ENCODE data around the gene KANSL1L. TPM values are rescaled to one million over a fixed set of nuclear protein-coding genes. Genes with fewer than 3 reads are reported as not detected.
A peak's percentile ranks its signal among the peaks of the same experiment; 100 is the strongest.

KANSL1L gene
- total RNA-seq, 1 experiment from 2014 or later: 6.7 TPM

GRCh38 chr2:210199854-210200253 is 28.6 kb upstream of the KANSL1L start (continued):
- TF ChIP-seq, protein P1, sequence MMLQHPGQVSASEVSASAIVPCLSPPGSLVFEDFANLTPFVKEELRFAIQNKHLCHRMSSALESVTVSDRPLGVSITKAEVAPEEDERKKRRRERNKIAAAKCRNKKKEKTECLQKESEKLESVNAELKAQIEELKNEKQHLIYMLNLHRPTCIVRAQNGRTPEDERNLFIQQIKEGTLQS (IDR thresholded peaks at IDR 0.05): no peak
- TF ChIP-seq FOSL1 (IDR thresholded peaks at IDR 0.05; ENCODE audit: low read depth) (no peak), CEBPB (IDR thresholded peaks at IDR 0.05; ENCODE audit: low read depth) (no peak), ZNF274 (IDR thresholded peaks at IDR 0.05; ENCODE audit: low read depth, low read length) (no peak)

DNA sequence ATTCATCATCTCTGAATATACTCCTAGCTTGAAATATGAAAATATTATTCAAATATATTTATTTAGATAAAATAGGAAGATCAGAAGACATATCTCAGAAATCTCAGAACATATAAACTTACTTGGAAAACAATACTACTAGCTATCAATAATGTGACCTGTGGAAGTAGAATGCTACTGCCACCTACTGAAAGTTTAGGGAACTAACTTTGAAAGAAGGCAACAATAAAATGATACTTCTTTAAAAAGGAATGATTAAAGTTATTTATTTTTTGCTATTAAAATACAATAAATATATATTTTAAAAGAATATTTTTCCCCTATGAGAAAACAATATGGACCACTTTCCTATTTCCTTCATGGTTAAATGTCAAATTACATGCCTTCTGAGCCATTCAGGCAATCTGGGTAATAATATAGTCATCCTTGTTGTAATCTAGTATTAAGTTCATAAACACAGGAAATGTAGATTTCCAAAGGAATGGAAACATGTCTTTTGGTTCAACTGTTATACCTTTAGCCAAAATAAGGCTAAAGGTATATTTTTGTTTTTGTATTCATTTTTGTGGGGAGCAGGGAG is 28.1 kb upstream of the KANSL1L start:
- peak; percentile 12 for DNase-seq (ENCODE audit: low read depth, low spot score)
- peak; percentile 61 for ATAC-seq
- Histone ChIP-seq H3K9me3 (ENCODE audit: control insufficient read depth in 1 of 2, insufficient read depth in 1 of 2, low read depth in 1 of 2, low read length in 2 of 2) (no peaks in the 10 kb centered on the region), H3K9me2 (ENCODE audit: insufficient read depth) (no peaks in the 10 kb centered on the region), H3K36me3 (ENCODE audit: control insufficient read depth in 1 of 2, insufficient read depth in 2 of 2, low read length in 2 of 2) (no peaks in the 10 kb centered on the region), H2AFZ (ENCODE audit: low read depth, low read length, poor library complexity, severe bottlenecking) (no peak overlapping the region), H3K79me2 (ENCODE audit: insufficient read depth, low read length) (no peaks in the 10 kb centered on the region), H3K27ac (ENCODE audit: low read depth, low read length) (no peak overlapping the region), H3K9ac (ENCODE audit: low read length) (no peak overlapping the region), H4K20me1 (ENCODE audit: insufficient read depth) (no peaks in the 10 kb centered on the region), H3K27me3 (ENCODE audit: insufficient read depth, low read length) (no peaks in the 10 kb centered on the region), H3K4me2 (ENCODE audit: low read length) (no peak overlapping the region), H3K4me1 (ENCODE audit: control insufficient read depth in 1 of 2, insufficient read depth in 2 of 2, low read length in 2 of 2) (peaks cover 0 to 5% of the 10 kb centered on the region in 2 experiments; a peak in 1 of 4 replicates), H3K4me3 (replicated peaks in 1 of 2; ENCODE audit: low read depth in 1 of 2, low read length in 2 of 2) (no peak overlapping the region)
- no TSS peak for BruUV-seq (replicated peaks)
- RAD21 ChIA-PET (ENCODE audit: low non-redundant PET in 1 of 2, low total read pairs in 2 of 2, uncharacterized antibody in 2 of 2, unreplicated experiment in 2 of 2): interaction anchor here in 1 of 2 experiments (1.1 kb wide), 1 partner anchor 219 kb away, joined by 3 read pairs; no protein-coding TSS in a partner anchor
- TF ChIP-seq POLR2AphosphoS5 (IDR thresholded peaks at IDR 0.05; ENCODE audit: low read depth, low read length) (no peak), FOSL1 (IDR thresholded peaks at IDR 0.05; ENCODE audit: low read depth) (no peak), ZNF274 (IDR thresholded peaks at IDR 0.05; ENCODE audit: low read depth, low read length) (no peak), CTCF (IDR thresholded peaks at IDR 0.05 in 2 of 3, conservative IDR thresholded peaks at IDR 0.05 in 1 of 3; ENCODE audit: borderline replicate concordance in 1 of 3, insufficient read depth in 1 of 3, low read depth in 2 of 3, low read length in 2 of 3) (peak; percentile 54 to 65 (median 60); a peak in 5 of 6 replicates), SIN3A (IDR thresholded peaks at IDR 0.05; ENCODE audit: low read depth) (no peak), RAD21 (IDR thresholded peaks at IDR 0.05; ENCODE audit: low read depth) (peak; percentile 73), EZH2phosphoT487 (IDR thresholded peaks at IDR 0.05; ENCODE audit: borderline replicate concordance) (no peak), ZBTB33 (IDR thresholded peaks at IDR 0.05; ENCODE audit: extremely low read depth, insufficient replicate concordance, low read length) (no peak)
- TF ChIP-seq, protein P2, sequence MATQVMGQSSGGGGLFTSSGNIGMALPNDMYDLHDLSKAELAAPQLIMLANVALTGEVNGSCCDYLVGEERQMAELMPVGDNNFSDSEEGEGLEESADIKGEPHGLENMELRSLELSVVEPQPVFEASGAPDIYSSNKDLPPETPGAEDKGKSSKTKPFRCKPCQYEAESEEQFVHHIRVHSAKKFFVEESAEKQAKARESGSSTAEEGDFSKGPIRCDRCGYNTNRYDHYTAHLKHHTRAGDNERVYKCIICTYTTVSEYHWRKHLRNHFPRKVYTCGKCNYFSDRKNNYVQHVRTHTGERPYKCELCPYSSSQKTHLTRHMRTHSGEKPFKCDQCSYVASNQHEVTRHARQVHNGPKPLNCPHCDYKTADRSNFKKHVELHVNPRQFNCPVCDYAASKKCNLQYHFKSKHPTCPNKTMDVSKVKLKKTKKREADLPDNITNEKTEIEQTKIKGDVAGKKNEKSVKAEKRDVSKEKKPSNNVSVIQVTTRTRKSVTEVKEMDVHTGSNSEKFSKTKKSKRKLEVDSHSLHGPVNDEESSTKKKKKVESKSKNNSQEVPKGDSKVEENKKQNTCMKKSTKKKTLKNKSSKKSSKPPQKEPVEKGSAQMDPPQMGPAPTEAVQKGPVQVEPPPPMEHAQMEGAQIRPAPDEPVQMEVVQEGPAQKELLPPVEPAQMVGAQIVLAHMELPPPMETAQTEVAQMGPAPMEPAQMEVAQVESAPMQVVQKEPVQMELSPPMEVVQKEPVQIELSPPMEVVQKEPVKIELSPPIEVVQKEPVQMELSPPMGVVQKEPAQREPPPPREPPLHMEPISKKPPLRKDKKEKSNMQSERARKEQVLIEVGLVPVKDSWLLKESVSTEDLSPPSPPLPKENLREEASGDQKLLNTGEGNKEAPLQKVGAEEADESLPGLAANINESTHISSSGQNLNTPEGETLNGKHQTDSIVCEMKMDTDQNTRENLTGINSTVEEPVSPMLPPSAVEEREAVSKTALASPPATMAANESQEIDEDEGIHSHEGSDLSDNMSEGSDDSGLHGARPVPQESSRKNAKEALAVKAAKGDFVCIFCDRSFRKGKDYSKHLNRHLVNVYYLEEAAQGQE (IDR thresholded peaks at IDR 0.05; ENCODE audit: low read depth): no peak
- POLR2A ChIA-PET: no interaction called here
- intact Hi-C loops (cut with micrococcal nuclease): loop anchor here (1.0 to 10.0 kb wide), 6 partner anchors 222 to 1802 kb away; partner anchors contain the start of gene MAP2
- CTCF ChIA-PET: interaction anchor here (0.7 to 1.6 kb wide), 25 partner anchors 9 to 864 kb away, joined by 3 to 13 read pairs (median 4); no protein-coding TSS in a partner anchor

Measured in HCT116 (cell line).